Esophagus (tissue), 2 donors: Measurements from ENCODE around the gene PLPP1. TPM values are rescaled to one million over a fixed set of nuclear protein-coding genes. Genes with fewer than 3 reads are reported as not detected.
A peak's percentile ranks its signal among the peaks of the same experiment; 100 is the strongest.

ENCODE experiments used
- H3K27ac ChIP-seq, 2 donors: one replicate each; pipeline ENCODE4 v1.5.1; 2013; ENCODE audit warnings: low read depth in 2 of 2, mild to moderate bottlenecking in 2 of 2, inconsistent platforms in 1 of 2, low read length in 1 of 2, moderate library complexity in 1 of 2
- H3K27me3 ChIP-seq, 2 donors: one replicate each; pipeline ENCODE4 v1.6.1; 2013; ENCODE audit warnings: low read length in 2 of 2, control low read depth in 1 of 2, mild to moderate bottlenecking in 1 of 2; ENCODE audit not compliant: insufficient read depth in 2 of 2, control insufficient read depth in 1 of 2
- H3K36me3 ChIP-seq, 2 donors: one replicate each; pipeline ENCODE4 v1.6.1; 2013; ENCODE audit warnings: low read length in 1 of 2; ENCODE audit not compliant: control insufficient read depth in 2 of 2, insufficient read depth in 2 of 2
- H3K4me1 ChIP-seq, 2 donors: one replicate each; pipeline ENCODE4 v1.6.1; 2013; ENCODE audit warnings: low read length in 1 of 2; ENCODE audit not compliant: control insufficient read depth in 2 of 2, insufficient read depth in 2 of 2
- H3K4me3 ChIP-seq, 2 donors: one replicate each; pipeline ENCODE4 v1.5.1; 2013; ENCODE audit warnings: low read length in 2 of 2, mild to moderate bottlenecking in 2 of 2, low read depth in 1 of 2, moderate library complexity in 1 of 2
- H3K9me3 ChIP-seq, 2 donors: one replicate each; pipeline ENCODE4 v1.6.1; 2013; ENCODE audit warnings: mild to moderate bottlenecking in 2 of 2, low read depth in 1 of 2, low read length in 1 of 2, moderate library complexity in 1 of 2; ENCODE audit not compliant: control insufficient read depth in 2 of 2, insufficient read depth in 1 of 2
- WGBS, 2 donors: extraction: QIAGEN DNeasy Blood & Tissue Kit; methylation state at CpG; one replicate each; pipeline ENCODE4 v1.1.7; 2013; 5-methylcytosine and 5-hydroxymethylcytosine counted together
- polyA plus RNA-seq, 2 donors: library from polyadenylated mRNA; stranded (reverse); fragments of 200-250 nt; gene quantifications; one replicate each; pipeline ENCODE4 v1.2.3, GENCODE V29; 2013
- donor health status: healthy with polysubstance abuse.
- donor health status: Bipolar disorder and iron deficiency.

PLPP1 gene
- polyA plus RNA-seq, 2 donors = 23.3 to 27.7 TPM

DNA sequence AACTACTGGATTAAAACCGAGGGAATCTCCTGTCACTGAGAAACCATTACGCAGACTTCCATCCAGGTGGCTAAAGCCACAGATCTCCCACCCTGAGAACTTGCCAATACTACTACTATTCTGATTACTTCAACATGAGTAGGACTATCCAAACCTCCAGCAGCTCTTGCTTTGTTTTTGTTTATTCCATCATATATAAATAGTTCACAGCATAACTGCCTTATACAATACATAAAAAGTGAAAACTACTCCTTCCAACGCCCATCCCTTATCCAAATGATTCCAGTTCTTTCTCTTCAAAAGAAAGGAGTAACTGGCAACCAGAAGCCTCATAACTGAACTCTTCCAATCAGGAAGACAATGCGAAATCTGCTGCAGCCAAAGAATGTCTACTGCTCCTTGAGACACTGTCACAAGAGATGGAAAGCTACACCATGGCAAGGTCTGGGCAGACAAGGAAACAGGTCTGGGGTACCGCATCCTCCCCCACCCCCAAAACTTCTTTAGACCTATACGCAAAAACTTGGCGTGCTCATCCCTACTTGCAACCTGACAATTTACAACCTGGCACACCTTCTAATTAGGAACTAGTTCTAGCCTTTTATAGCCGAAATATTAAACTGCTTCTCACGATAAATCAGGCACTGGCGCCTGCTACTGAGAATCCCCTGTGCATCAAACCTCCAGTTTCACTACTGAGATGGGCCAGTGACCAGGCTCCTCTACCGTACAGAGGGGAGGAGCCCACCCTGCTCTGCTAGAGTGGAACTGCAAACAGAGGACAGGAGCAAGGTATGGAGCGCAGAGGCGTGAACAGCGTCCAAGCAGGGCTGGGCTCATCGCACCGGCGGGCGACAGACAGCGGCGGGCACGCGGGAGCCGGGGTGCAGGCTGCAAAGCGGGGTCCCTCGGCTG, 986 bp downstream of the PLPP1 start:
- Histone ChIP-seq H3K9me3 (no peaks in the 10 kb centered on the region), H3K27ac (peak overlapping the region; percentile 87 to 91), H3K27me3 (no peaks in the 10 kb centered on the region), H3K4me1 (peaks cover 0 to 3% of the 10 kb centered on the region in 2 donors), H3K36me3 (peaks cover 0 to 2% of the 10 kb centered on the region in 2 donors), H3K4me3 (peak overlapping the region; percentile 70 to 95)
- 3 to 4% methylated on average over 25 of the region's 25 CpGs for WGBS, 2 donors

DNA sequence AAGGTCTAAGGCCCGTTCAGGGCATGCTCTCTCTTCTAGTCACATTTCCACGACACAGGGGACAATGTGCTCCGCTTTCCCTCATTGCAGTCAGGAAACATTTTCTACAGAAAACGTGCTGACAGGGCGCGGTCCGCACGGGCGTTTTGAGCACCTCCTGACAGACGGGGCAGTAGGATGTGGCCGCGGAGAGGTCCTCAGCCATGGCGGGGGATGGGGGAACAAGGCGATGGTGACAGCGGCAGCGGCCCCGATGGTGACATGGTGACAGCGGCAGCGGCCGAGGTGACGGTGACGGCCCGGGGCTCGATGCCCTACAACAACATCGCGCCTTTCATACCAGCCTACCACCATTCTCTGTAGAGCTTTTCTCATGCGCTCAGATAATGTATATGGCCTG, 4.1 kb downstream of the PLPP1 start:
- Histone ChIP-seq H3K27ac (no peak overlapping the region), H3K4me3 (no peak overlapping the region), H3K9me3 (no peaks in the 10 kb centered on the region), H3K36me3 (peaks cover 0 to 2% of the 10 kb centered on the region in 2 donors), H3K27me3 (no peaks in the 10 kb centered on the region), H3K4me1 (peaks cover 0 to 3% of the 10 kb centered on the region in 2 donors)
- WGBS, 2 donors = 92 to 94% methylated on average over 27 of the region's 27 CpGs

DNA sequence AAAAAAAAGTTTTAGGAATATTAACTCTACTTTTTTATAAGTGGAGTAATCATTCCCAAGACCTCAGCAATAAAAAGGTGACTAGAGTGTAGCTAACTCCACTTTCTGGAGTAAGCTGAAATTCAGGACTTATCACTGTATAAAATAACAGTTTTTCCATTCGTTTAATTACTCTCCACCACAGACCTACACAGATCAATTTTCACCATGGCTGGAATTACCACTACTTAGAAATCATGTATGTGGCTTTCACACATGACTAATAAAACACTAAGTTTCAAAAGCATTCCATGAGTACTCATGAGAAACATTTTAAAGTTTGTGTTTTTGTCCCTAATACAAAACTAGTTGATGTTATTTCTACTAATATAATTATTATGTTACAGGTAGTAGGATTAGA, 9.9 kb downstream of the PLPP1 start:
- WGBS, 2 donors = 66 to 84% methylated on average over 1 of the region's 1 CpG
- H3K27ac ChIP-seq = no peak overlapping the region
- H3K36me3 ChIP-seq = no peaks in the 10 kb centered on the region
- no peaks in the 10 kb centered on the region for H3K27me3 ChIP-seq
- H3K9me3 ChIP-seq = no peaks in the 10 kb centered on the region
- H3K4me3 ChIP-seq = no peak overlapping the region
- H3K4me1 ChIP-seq = no peaks in the 10 kb centered on the region

DNA sequence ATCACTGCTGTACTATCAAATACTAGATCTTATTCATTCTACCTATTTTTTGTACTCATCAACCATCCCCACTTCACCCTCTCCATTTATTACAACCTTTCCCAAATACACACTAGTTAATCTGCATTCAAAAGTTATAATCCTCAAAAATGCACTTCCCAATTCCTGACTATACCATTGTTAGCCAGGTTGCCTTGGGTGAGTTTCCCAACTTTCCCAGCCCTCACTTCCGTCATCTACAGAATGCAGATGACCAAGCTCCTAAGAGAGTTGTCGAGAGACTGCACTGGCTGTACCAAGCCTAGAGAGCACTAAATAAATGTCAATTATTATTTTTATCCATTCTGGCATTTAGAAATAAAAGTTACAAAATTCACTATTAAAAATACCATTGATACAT, 11.5 kb downstream of the PLPP1 start:
- WGBS, 2 donors = 96 to 100% methylated on average over 2 of the region's 2 CpGs
- Histone ChIP-seq H3K27me3 (no peaks in the 10 kb centered on the region), H3K27ac (no peak overlapping the region), H3K36me3 (no peaks in the 10 kb centered on the region), H3K9me3 (no peaks in the 10 kb centered on the region), H3K4me3 (no peak overlapping the region), H3K4me1 (no peaks in the 10 kb centered on the region)

DNA sequence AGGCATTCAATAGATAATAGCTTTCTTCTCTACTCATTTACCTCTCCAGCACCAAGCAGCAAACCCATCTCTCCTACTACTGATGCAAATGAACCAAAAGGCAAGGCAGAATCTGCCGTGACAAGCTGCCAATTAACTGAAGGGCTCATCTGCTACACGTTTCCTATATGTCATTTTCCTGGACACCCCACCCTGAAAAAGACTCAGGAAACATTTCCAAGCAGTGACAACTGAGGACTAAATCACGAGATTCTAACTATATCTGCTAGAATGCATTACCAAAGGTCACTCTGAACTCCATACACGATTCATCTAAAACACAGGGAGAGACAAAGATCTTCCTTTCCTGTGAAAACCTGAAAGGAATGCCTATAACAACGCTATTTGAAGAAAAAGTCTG, 12.9 kb downstream of the PLPP1 start:
- Histone ChIP-seq H3K4me1 (no peaks in the 10 kb centered on the region), H3K36me3 (no peaks in the 10 kb centered on the region), H3K27ac (no peak overlapping the region), H3K9me3 (no peaks in the 10 kb centered on the region), H3K4me3 (no peak overlapping the region), H3K27me3 (no peaks in the 10 kb centered on the region)
- WGBS, 2 donors = 59 to 63% methylated on average over 5 of the region's 5 CpGs

DNA sequence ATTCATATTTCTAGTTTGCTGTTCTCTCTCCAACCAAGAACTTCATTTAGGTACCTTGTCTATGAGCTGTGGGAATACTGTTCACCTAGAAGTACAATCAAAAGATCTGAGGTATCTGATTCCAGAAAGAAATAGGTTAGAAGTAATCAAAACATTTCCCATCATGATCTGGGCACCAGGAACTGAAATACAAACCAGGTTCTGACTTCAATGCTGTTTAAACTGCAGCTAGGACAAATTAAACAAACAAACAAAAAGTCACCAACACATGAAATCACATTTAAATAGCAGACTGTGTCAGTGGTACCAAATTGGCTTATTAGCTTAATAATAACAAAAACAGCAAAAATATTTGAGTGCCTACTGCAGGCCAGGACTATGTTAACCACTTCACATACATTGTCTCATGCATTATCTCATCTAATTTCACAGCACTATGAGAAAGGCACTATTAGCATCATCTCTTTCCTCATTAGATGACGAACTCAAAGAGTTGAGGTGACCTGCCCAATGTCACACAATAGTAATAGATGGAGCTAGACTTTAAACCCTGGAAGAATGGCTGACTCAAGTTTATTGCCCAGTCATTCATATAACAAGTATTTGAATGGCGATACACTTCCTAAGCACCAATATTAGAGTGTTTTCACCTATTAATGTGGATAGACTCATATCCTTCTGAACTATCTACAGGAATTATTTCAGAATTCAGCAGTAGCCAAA, 14.5 kb downstream of the PLPP1 start:
- no peak overlapping the region for H3K4me3 ChIP-seq
- H3K4me1 ChIP-seq = no peaks in the 10 kb centered on the region
- no peaks in the 10 kb centered on the region for H3K9me3 ChIP-seq
- no peaks in the 10 kb centered on the region for H3K36me3 ChIP-seq
- WGBS, 2 donors = 90 to 94% methylated on average over 2 of the region's 2 CpGs
- no peak overlapping the region for H3K27ac ChIP-seq
- H3K27me3 ChIP-seq = no peaks in the 10 kb centered on the region

DNA sequence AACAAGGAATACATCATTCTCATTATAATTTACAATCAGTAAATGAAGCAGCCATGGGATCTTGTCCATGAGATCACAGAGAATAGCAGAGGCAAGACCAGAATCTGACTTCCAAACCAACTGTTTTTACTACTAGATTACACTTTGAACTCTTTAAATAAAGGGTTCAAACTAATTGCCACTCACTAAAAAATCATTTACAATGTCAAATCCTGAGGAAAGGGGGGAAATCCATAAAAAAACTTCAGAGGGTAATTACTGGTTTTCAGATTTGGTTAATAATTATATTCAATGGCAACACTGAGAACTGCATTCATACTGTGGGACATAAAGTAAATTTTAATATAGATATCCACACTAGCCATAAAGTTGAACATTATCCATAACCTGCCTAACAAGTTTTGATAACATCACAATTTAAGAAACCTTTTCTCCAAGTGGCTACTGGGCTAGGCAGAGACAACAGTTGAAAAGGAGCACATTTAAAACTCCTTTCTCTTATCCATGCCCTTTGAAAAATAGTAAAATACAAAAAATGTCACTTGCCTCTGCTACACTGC, 15.9 kb downstream of the PLPP1 start:
- Histone ChIP-seq H3K9me3 (no peaks in the 10 kb centered on the region), H3K27ac (no peak overlapping the region), H3K4me3 (no peak overlapping the region), H3K4me1 (no peaks in the 10 kb centered on the region), H3K36me3 (no peaks in the 10 kb centered on the region), H3K27me3 (no peaks in the 10 kb centered on the region)

DNA sequence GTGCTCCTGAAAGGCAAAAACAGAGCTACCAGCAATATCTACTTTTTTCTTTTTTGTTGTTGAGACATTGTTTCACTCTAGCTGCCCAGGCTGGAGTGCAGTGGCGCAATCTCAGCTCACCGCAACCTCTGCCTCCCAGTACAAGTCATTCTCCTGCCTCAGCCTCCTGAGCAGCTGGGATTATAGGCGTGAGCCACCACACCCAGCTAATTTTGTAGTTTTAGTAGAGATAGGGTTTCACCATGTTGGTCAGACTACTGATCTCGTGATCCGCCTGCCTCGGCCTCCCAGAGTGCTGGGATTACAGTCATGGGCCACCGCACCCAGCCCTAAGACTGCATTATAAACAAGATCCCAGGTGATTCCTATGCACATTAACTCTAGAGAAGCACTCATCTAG, 17.0 kb downstream of the PLPP1 start:
- Histone ChIP-seq H3K4me1 (no peaks in the 10 kb centered on the region), H3K27ac (no peak overlapping the region), H3K36me3 (no peaks in the 10 kb centered on the region), H3K9me3 (no peaks in the 10 kb centered on the region), H3K27me3 (no peaks in the 10 kb centered on the region), H3K4me3 (no peak overlapping the region)
- 85 to 96% methylated on average over 7 of the region's 7 CpGs for WGBS, 2 donors

DNA sequence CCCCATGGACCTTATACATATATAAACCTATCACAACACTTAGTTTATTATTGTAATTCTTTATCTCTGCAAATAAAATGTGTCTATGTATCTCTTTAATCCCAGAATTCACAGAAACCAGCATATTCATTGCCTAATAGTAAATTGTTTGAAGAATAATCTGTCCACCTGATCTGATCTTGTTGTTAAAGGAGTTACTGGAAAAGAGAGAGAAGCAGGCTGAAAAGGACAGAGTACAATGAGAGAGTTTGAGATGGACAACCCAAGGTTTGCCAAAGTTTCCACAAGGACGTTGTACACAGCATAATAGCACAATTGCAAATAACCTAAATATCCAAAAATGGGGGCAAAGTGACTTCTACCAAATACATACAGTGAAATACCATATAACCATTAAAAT, 23.8 kb downstream of the PLPP1 start:
- Histone ChIP-seq H3K4me3 (no peak overlapping the region), H3K27me3 (no peaks in the 10 kb centered on the region), H3K4me1 (peaks cover 0 to 2% of the 10 kb centered on the region in 2 donors), H3K36me3 (no peaks in the 10 kb centered on the region), H3K27ac (peak overlapping the region in 1 of 2 donors; percentile 21), H3K9me3 (no peaks in the 10 kb centered on the region)
- WGBS, 2 donors = 65 to 68% methylated on average over 1 of the region's 1 CpG
